Placental epithelial cell (primary cell): ENCODE measurements around the gene ASPHD1. TPM values are rescaled to one million over a fixed set of nuclear protein-coding genes. Genes with fewer than 3 reads are reported as not detected.

Source experiments
- total RNA-seq: library from RNA; depleted of rRNA; stranded (reverse); fragments of >200 nt; gene quantifications from 2 replicates; pipeline ENCODE4 v1.2.3, GENCODE V29; 2012

The ASPHD1 gene
- total RNA-seq, result 0.79 TPM in 1 of 2 replicates, not detected in the other

GRCh38 chr16:29900102-29900887 is at the start of gene ASPHD1:
Gene ASPHD1, plus strand, starts transcription at chr16:29900488. Its CDS starts 484 bp downstream, at chr16:29900972.

GRCh38 chr16:29862884-29863668 is 37.2 kb upstream of the ASPHD1 start, which contains the start of gene CDIPT:
Gene CDIPT, minus strand, starts transcription at chr16:29863226. Its CDS starts 369 bp downstream, at chr16:29862857.

GRCh38 chr16:29899516-29900101 is 679 bp upstream of the ASPHD1 start, which contains the start of gene SEZ6L2:
Gene SEZ6L2, minus strand, starts transcription at chr16:29899550. Its CDS starts 531 bp downstream, at chr16:29899019.

GRCh38 chr16:29925781-29926710 is 25.8 kb downstream of the ASPHD1 start, which contains the start of gene KCTD13:
Gene KCTD13, minus strand, starts transcription at chr16:29926226. Its CDS starts 193 bp downstream, at chr16:29926033.

Other genes starting within 250 kb of the ASPHD1 start
- gene SPN, start 237.2 kb upstream of the ASPHD1 start, total RNA-seq, result not detected in 2 replicates
- 58.1 and 63.6 TPM in 2 replicates for gene QPRT, start 221.3 kb upstream of the ASPHD1 start, total RNA-seq
- not detected in 2 replicates for gene C16orf54, start 154.5 kb upstream of the ASPHD1 start, total RNA-seq
- 0.33 and 1.2 TPM in 2 replicates for gene ZG16, start 122.2 kb upstream of the ASPHD1 start, total RNA-seq
- 40.1 and 81.7 TPM in 2 replicates for gene KIF22, start 109.7 kb upstream of the ASPHD1 start, total RNA-seq
- gene MAZ, start 94.0 kb upstream of the ASPHD1 start, total RNA-seq, result 411 and 461 TPM in 2 replicates
- gene PRRT2, start 88.3 kb upstream of the ASPHD1 start, total RNA-seq, result 1.2 and 13.3 TPM in 2 replicates
- 42.0 and 44.8 TPM in 2 replicates for gene PAGR1, start 84.3 kb upstream of the ASPHD1 start, total RNA-seq
- 38.1 and 71.7 TPM in 2 replicates for gene MVP, start 80.0 kb upstream of the ASPHD1 start, total RNA-seq
- gene CDIPT, start 37.3 kb upstream of the ASPHD1 start, total RNA-seq, result 66.7 and 80.3 TPM in 2 replicates
- gene SEZ6L2, start 938 bp upstream of the ASPHD1 start, total RNA-seq, result 1.2 and 2.7 TPM in 2 replicates
- 13.0 and 15.7 TPM in 2 replicates for gene KCTD13, start 25.7 kb downstream of the ASPHD1 start, total RNA-seq
- 65.6 and 66.7 TPM in 2 replicates for gene TMEM219, start 61.6 kb downstream of the ASPHD1 start, total RNA-seq
- 65.2 and 74.3 TPM in 2 replicates for gene TAOK2, start 73.4 kb downstream of the ASPHD1 start, total RNA-seq
- gene HIRIP3, start 95.1 kb downstream of the ASPHD1 start, total RNA-seq, result 9.8 and 10.5 TPM in 2 replicates
- gene INO80E, start 95.8 kb downstream of the ASPHD1 start, total RNA-seq, result 34.9 and 52.2 TPM in 2 replicates
- gene DOC2A, start 110.5 kb downstream of the ASPHD1 start, total RNA-seq, result not detected in 2 replicates
- not detected in 2 replicates for gene C16orf92, start 122.7 kb downstream of the ASPHD1 start, total RNA-seq
- gene TLCD3B, start 130.8 kb downstream of the ASPHD1 start, total RNA-seq, result not detected in 2 replicates
- 572 and 1,018 TPM in 2 replicates for gene ALDOA, start 165.3 kb downstream of the ASPHD1 start, total RNA-seq
- 273 and 323 TPM in 2 replicates for gene PPP4C, start 175.5 kb downstream of the ASPHD1 start, total RNA-seq
- 1.6 and 4.7 TPM in 2 replicates for gene TBX6, start 191.4 kb downstream of the ASPHD1 start, total RNA-seq
- 44.5 and 59.7 TPM in 2 replicates for gene YPEL3, start 195.7 kb downstream of the ASPHD1 start, total RNA-seq
- 1.1 and 2.7 TPM in 2 replicates for gene GDPD3, start 213.0 kb downstream of the ASPHD1 start, total RNA-seq
- gene MAPK3, start 222.7 kb downstream of the ASPHD1 start, total RNA-seq, result 36.5 and 36.7 TPM in 2 replicates